Endothelial cell of umbilical vein (primary cell): ENCODE results near the gene ATP13A3. TPM values are rescaled to one million over a fixed set of nuclear protein-coding genes. Genes with fewer than 3 reads are reported as not detected.

Experiments used
- BruUV-seq: library from RNA; stranded (reverse); fragments of 400-500 nt; replicated peaks from 2 replicates; lab custom pipeline; 2021; lab: Mats Ljungman, UMichigan
- CTCF ChIA-PET: fragments of 300-600, 350-600 bp; sonication (Branson Sonifier 250); formaldehyde crosslinking; loops from one replicate; lab custom pipeline; 2021; ENCODE audit warnings: antibody characterized with exemption, inconsistent platforms; lab: Charles Lee
- POLR2A ChIA-PET: fragments of 300-600, 350-600 bp; sonication (Branson Sonifier 250); formaldehyde crosslinking; loops from one replicate; lab custom pipeline; 2021; ENCODE audit warnings: antibody characterized with exemption, inconsistent platforms; lab: Charles Lee
- DNase-seq: peaks from one replicate; pipeline ENCODE4 v3.0.0-alpha.2; 2011; ENCODE audit warnings: low read depth, low spot score
- FAIRE-seq: peaks from 2 replicates; lab custom pipeline; 2011; peaks lifted over from hg19 to GRCh38; lab: Jason Lieb, UNC
- H2AFZ ChIP-seq: 2 replicates; pipeline ENCODE4 v1.6.0; 2012; ENCODE audit warnings: low read depth, low read length, control low read depth, inconsistent platforms
- H3K27ac ChIP-seq: 2 replicates; pipeline ENCODE4 v1.5.1; 2011; ENCODE audit warnings: low read depth, mild to moderate bottlenecking, control low read depth, low read length, moderate library complexity; ENCODE audit not compliant: insufficient read depth
- H3K27me3 ChIP-seq, 2 experiments: 2 replicates each; pipeline versions ENCODE4 v1.6.0 to v1.6.1; 2011; ENCODE audit warnings: low read length in 2 of 2, mixed read lengths in 1 of 2; ENCODE audit not compliant: control insufficient read depth in 2 of 2, insufficient read depth in 2 of 2
- H3K36me3 ChIP-seq, 2 experiments: 2 replicates in 1 of 2; 3 replicates in 1 of 2; pipeline ENCODE4 v1.5.1; 2011; ENCODE audit warnings: low read length in 2 of 2, mild to moderate bottlenecking in 1 of 2, moderate library complexity in 1 of 2; ENCODE audit not compliant: control insufficient read depth in 2 of 2, insufficient read depth in 2 of 2; ENCODE audit errors: extremely low read depth in 1 of 2
- H3K4me1 ChIP-seq: 3 replicates; pipeline ENCODE4 v1.5.1; 2011; ENCODE audit warnings: mild to moderate bottlenecking, low read length; ENCODE audit not compliant: control insufficient read depth, insufficient read depth; ENCODE audit errors: extremely low read depth
- H3K4me2 ChIP-seq: 2 replicates; pipeline ENCODE4 v1.6.1; 2011; ENCODE audit warnings: low read length, control low read depth, mixed read lengths; ENCODE audit not compliant: insufficient read depth
- H3K4me3 ChIP-seq, 3 experiments: fragments of 200-600 bp in 1 of 3; sonication (generic), shearing (Covaris generic) in 1 of 3; replicated peaks in 1 of 3; 2 replicates each; pipeline ENCODE4 v1.5.1; 2011 to 2016; ENCODE audit warnings: control low read depth in 3 of 3, low read length in 3 of 3, mild to moderate bottlenecking in 2 of 3, inconsistent platforms in 1 of 3, low read depth in 1 of 3, moderate library complexity in 1 of 3; ENCODE audit not compliant: insufficient read depth in 1 of 3
- H3K79me2 ChIP-seq: 2 replicates; pipeline ENCODE4 v1.6.0; 2012; ENCODE audit warnings: low read length, inconsistent platforms; ENCODE audit not compliant: control insufficient read depth, insufficient read depth
- H3K9ac ChIP-seq: replicated peaks from 2 replicates; pipeline ENCODE3; 2011; ENCODE audit warnings: low read length, control low read depth; ENCODE audit not compliant: insufficient read depth; ENCODE audit errors: extremely low read depth
- H3K9me1 ChIP-seq: replicated peaks from 3 replicates; pipeline ENCODE4 v1.6.0; 2011; ENCODE audit warnings: mild to moderate bottlenecking, low read length; ENCODE audit not compliant: control insufficient read depth, insufficient read depth; ENCODE audit errors: extremely low read depth
- H3K9me3 ChIP-seq: replicated peaks from 2 replicates; pipeline ENCODE4 v1.5.1; 2012; ENCODE audit warnings: low read length, inconsistent platforms; ENCODE audit not compliant: control insufficient read depth, insufficient read depth
- H4K20me1 ChIP-seq: replicated peaks from 2 replicates; pipeline ENCODE3; 2011; ENCODE audit warnings: mild to moderate bottlenecking, low read length; ENCODE audit not compliant: control insufficient read depth, insufficient read depth; ENCODE audit errors: extremely low read depth
- CTCF ChIP-seq, 2 donors: IDR thresholded peaks; 1 replicate in 1 of 2; 2 replicates in 1 of 2; pipeline ENCODE4 v1.5.1; 2011; ENCODE audit warnings: low read length in 2 of 2, mild to moderate bottlenecking in 2 of 2, moderate library complexity in 2 of 2, control low read depth in 1 of 2, inconsistent platforms in 1 of 2, low read depth in 1 of 2; ENCODE audit not compliant: insufficient read depth in 1 of 2; ENCODE audit errors: extremely low read depth in 1 of 2
- EZH2 ChIP-seq: IDR thresholded peaks from 2 replicates; pipeline ENCODE4 v1.6.1; 2012; ENCODE audit warnings: borderline replicate concordance, low read depth, mild to moderate bottlenecking, moderate library complexity, low read length, inconsistent platforms; ENCODE audit not compliant: severe bottlenecking
- FOS ChIP-seq: IDR thresholded peaks from 2 replicates; pipeline ENCODE4 v1.6.1; 2011; ENCODE audit warnings: mild to moderate bottlenecking, low read length, moderate library complexity, borderline replicate concordance; ENCODE audit not compliant: insufficient read depth
- GATA2 ChIP-seq: IDR thresholded peaks from 2 replicates; pipeline ENCODE4 v1.7.0; 2011; ENCODE audit warnings: low read depth, mild to moderate bottlenecking, moderate library complexity, mixed read lengths, low read length; ENCODE audit not compliant: insufficient read length, insufficient read depth
- JUN ChIP-seq: IDR thresholded peaks from 2 replicates; pipeline ENCODE4 v1.6.1; 2011; ENCODE audit warnings: borderline replicate concordance, low read depth; ENCODE audit not compliant: insufficient read length, insufficient read depth
- MAX ChIP-seq: IDR thresholded peaks from 2 replicates; pipeline ENCODE4 v1.6.1; 2011; ENCODE audit not compliant: insufficient read depth, insufficient read length
- MYC ChIP-seq: IDR thresholded peaks from one replicate; pipeline ENCODE4 v1.6.1; 2011; ENCODE audit warnings: mild to moderate bottlenecking, low read depth, low read length
- POLR2A ChIP-seq: IDR thresholded peaks from 2 replicates; pipeline ENCODE4 v1.6.1; 2012; ENCODE audit warnings: low read depth, mild to moderate bottlenecking, control low read depth, low read length
- POLR2AphosphoS5 ChIP-seq: IDR thresholded peaks from 2 replicates; pipeline ENCODE4 v1.6.1; 2012; ENCODE audit warnings: low read depth, mild to moderate bottlenecking, control low read depth, low read length, moderate library complexity; ENCODE audit not compliant: insufficient read depth
- dilution Hi-C: fragments of 300-500 bp; cut with MboI; formaldehyde crosslinking; loops from one replicate; pipeline ENCODE4 v1.15.0; 2019; ENCODE audit warnings: low sequenced_read_pairs; ENCODE audit not compliant: extremely low pct_ligation_motif_present
- intact Hi-C: fragments of 100-400 bp; cut with micrococcal nuclease; formaldehyde crosslinking; loops from one replicate; pipeline ENCODE4 v1.10.0; 2022
- polyA plus RNA-seq, 4 experiments: library from polyadenylated mRNA; depleted of rRNA in 3 of 4; stranded (reverse) in 3 of 4; unstranded in 1 of 4; fragments of >200 nt; gene quantifications; 2 replicates each; pipeline versions ENCODE4 v1.2.1 to v1.2.3, GENCODE V29; 2011 to 2012; ENCODE audit warnings: missing spikeins in 1 of 4
- total RNA-seq: library from RNA; stranded (reverse); gene quantifications from 2 replicates; pipeline ENCODE4 v1.2.3, GENCODE V29; 2021

Gene ATP13A3
- total and polyA plus RNA-seq, 2 donors (not counting 3 experiments of a cell fraction or from before 2014, with no cell fraction given), result 12.0 to 59.0 TPM

GRCh38 chr3:194472290-194472920, 14.4 kb downstream of the ATP13A3 start:
- no peaks in the 10 kb centered on the region for H3K9me1 ChIP-seq
- TF ChIP-seq GATA2 (no peak), CTCF (IDR thresholded peaks at IDR 0.05; ENCODE audit: extremely low read depth in 1 of 2, insufficient read depth in 1 of 2, low read depth in 1 of 2, low read length in 2 of 2) (peak; percentile 80 to 85)
- H3K4me2 ChIP-seq, result no peak overlapping the region
- no TSS peak for BruUV-seq
- DNase-seq, result peak; percentile 67
- no peaks in the 10 kb centered on the region for H3K9me3 ChIP-seq
- FAIRE-seq, result peak; percentile 48
- intact Hi-C loops (loop anchor here (1.0 to 5.0 kb wide), 3 partner anchors 102 to 140 kb away; no protein-coding TSS in a partner anchor), dilution Hi-C loops (no loop called here)
- H3K36me3 ChIP-seq, result peaks cover 0 to 2% of the 10 kb centered on the region in 2 experiments
- no peaks in the 10 kb centered on the region for H4K20me1 ChIP-seq
- H3K27ac ChIP-seq, result no peak overlapping the region
- no peaks in the 10 kb centered on the region for H3K27me3 ChIP-seq
- H3K9ac ChIP-seq, result no peak overlapping the region
- ChIA-PET CTCF (interaction anchor here (0.6 to 9.1 kb wide), 41 partner anchors 9 to 193 kb away, joined by 3 to 210 read pairs (median 5); no protein-coding TSS in a partner anchor), POLR2A (interaction anchor here (0.7 to 1.2 kb wide), 4 partner anchors 107 to 139 kb away, joined by 3 to 7 read pairs (median 3); no protein-coding TSS in a partner anchor)
- H3K79me2 ChIP-seq, result peaks cover 84% of the 10 kb centered on the region
- H3K4me1 ChIP-seq, result peaks cover 3% of the 10 kb centered on the region
- no peak overlapping the region for H2AFZ ChIP-seq
- H3K4me3 ChIP-seq, result no peak overlapping the region

- no peaks in the 10 kb centered on the region for H3K36me3 ChIP-seq
- no peak overlapping the region for H3K4me3 ChIP-seq
- DNase-seq, result no peak
- no peaks in the 10 kb centered on the region for H4K20me1 ChIP-seq
- H3K4me1 ChIP-seq, result peaks cover 3% of the 10 kb centered on the region
- H3K9me1 ChIP-seq, result no peaks in the 10 kb centered on the region
- no peak for TF ChIP-seq GATA2
- TF ChIP-seq CTCF (IDR thresholded peaks at IDR 0.05; ENCODE audit: extremely low read depth in 1 of 2, insufficient read depth in 1 of 2, low read depth in 1 of 2, low read length in 2 of 2), result no peak
- TF ChIP-seq FOS, result no peak
- no peak for TF ChIP-seq MAX
- no peak for TF ChIP-seq MYC
- no peak for TF ChIP-seq POLR2AphosphoS5
- TF ChIP-seq EZH2, result no peak
- TF ChIP-seq POLR2A, result no peak
- no peak for TF ChIP-seq JUN
- H3K79me2 ChIP-seq, result peaks cover 83% of the 10 kb centered on the region
- FAIRE-seq, result no peak
- POLR2A ChIA-PET, result interaction anchor here (0.7 to 1.2 kb wide), 4 partner anchors 108 to 138 kb away, joined by 3 to 7 read pairs (median 3); no protein-coding TSS in a partner anchor
- dilution Hi-C loops, result no loop called here
- no peaks in the 10 kb centered on the region for H3K27me3 ChIP-seq
- intact Hi-C loops, result loop anchor here (1.0 to 5.0 kb wide), 3 partner anchors 102 to 140 kb away; no protein-coding TSS in a partner anchor
- H3K27ac ChIP-seq, result no peak overlapping the region
- no peaks in the 10 kb centered on the region for H3K9me3 ChIP-seq
- BruUV-seq, result no TSS peak
- no peak overlapping the region for H3K9ac ChIP-seq
- CTCF ChIA-PET, result interaction anchor here (0.6 to 9.1 kb wide), 42 partner anchors 9 to 789 kb away, joined by 3 to 210 read pairs (median 5); no protein-coding TSS in a partner anchor
- H2AFZ ChIP-seq, result no peak overlapping the region
- no peak overlapping the region for H3K4me2 ChIP-seq
Observed at GRCh38 chr3:194471863-194472262, 14.9 kb downstream of the ATP13A3 start.
